Adipocyte (in vitro differentiated cells): ENCODE data around the gene GNAL.

Experiments
- DNase-seq: peaks from one replicate; pipeline ENCODE4 v3.0.0-alpha.2; 2015; ENCODE audit warnings: low read depth
- H3K27me3 ChIP-seq: replicated peaks from 2 replicates; pipeline ENCODE4 v1.7.0; 2013; ENCODE audit warnings: mild to moderate bottlenecking, low read length, moderate library complexity; ENCODE audit not compliant: control insufficient read depth, insufficient read depth
- H3K36me3 ChIP-seq: 2 replicates; pipeline ENCODE4 v1.7.0; 2013; ENCODE audit warnings: low read length, mild to moderate bottlenecking, moderate library complexity; ENCODE audit not compliant: control insufficient read depth, insufficient read depth, severe bottlenecking
- H3K4me1 ChIP-seq: 2 replicates; pipeline ENCODE4 v1.7.0; 2013; ENCODE audit warnings: mild to moderate bottlenecking, low read length, moderate library complexity; ENCODE audit not compliant: control insufficient read depth, insufficient read depth
- H3K4me3 ChIP-seq: 2 replicates; pipeline ENCODE4 v1.7.0; 2013; ENCODE audit warnings: mild to moderate bottlenecking, low read length, moderate library complexity
- H3K9ac ChIP-seq: 2 replicates; pipeline ENCODE4 v1.7.0; 2013; ENCODE audit warnings: mild to moderate bottlenecking, low read length, moderate library complexity
- H3K9me3 ChIP-seq: 2 replicates; pipeline ENCODE4 v1.7.0; 2013; ENCODE audit warnings: mild to moderate bottlenecking, low read length, moderate library complexity; ENCODE audit not compliant: control insufficient read depth

GNAL gene

DNA sequence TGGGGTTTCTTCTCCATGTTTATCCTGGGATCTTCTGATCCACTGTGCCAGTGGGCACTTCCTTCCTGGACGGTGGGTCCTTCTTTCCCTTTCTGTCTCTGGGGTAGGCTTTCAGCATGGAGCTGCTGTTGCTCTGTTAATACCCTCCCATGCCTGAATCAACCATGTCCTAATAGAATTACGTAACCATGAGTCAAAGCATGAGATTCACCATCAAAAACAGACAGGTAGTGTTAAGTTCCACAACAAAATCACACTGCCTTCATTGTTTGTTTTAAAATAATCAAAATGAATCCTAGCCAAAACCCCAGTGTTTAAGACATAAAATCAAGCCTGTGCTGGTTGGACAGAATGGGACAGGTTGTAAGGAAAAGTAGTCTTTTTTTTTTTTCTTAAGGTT lies 37.5 kb downstream of the GNAL start:
- no peak overlapping the region for H3K9ac ChIP-seq
- peaks cover 22% of the 10 kb centered on the region for H3K27me3 ChIP-seq

DNA sequence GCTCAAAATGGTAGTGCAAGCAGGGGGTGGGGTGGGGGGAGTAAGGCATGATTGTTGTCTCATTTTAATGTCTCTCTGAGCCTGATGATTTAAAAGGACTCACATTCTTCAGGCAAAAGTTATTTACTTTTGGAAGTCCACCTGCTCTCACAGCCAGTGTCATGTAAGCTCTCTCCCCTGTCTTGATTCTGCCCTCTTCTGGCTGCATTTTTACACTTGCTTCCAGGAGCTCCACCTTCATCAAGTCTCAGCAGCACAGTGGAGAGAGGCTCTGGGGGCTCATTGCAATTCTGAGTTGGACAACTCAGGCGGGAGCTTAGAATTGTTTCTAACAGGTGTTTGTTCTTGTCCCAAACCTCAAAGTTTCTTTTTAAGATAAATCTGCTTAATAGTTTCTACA lies 39.2 kb downstream of the GNAL start:
- Histone ChIP-seq H3K4me3 (no peak overlapping the region), H3K27me3 (peaks cover 36% of the 10 kb centered on the region)
- DNase-seq, result peak; percentile 9

More for the DNA sequence above, 37.5 kb downstream of the GNAL start:
- Histone ChIP-seq H3K4me1 (no peaks in the 10 kb centered on the region), H3K9me3 (no peaks in the 10 kb centered on the region), H3K4me3 (no peak overlapping the region), H3K36me3 (no peaks in the 10 kb centered on the region)
- no peak for DNase-seq

DNA sequence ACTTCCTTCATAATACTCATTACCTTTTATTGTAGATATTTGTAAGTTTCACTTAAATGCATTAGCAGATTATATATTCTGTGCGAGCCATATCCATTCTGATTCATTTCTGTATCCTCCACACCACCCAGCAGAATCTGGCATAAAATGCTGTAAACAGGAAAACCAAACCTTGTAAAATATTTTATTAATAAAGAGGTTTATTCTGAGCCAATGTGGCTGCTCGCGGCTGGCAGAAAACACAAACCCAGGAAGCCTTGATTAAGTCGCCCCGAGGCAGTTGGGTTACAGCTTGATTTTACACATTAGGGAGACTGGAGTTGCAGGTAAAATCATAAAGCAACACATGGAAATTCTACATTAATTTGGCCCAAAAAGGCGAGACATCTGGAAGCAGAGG lies 40.5 kb downstream of the GNAL start:
- Histone ChIP-seq H3K9me3 (no peaks in the 10 kb centered on the region), H3K4me1 (peaks cover 3% of the 10 kb centered on the region), H3K27me3 (peaks cover 42% of the 10 kb centered on the region), H3K4me3 (no peak overlapping the region), H3K36me3 (no peaks in the 10 kb centered on the region), H3K9ac (no peak overlapping the region)
- no peak for DNase-seq

More for the DNA sequence above, 39.2 kb downstream of the GNAL start:
- Histone ChIP-seq H3K9me3 (no peaks in the 10 kb centered on the region), H3K36me3 (no peaks in the 10 kb centered on the region), H3K9ac (no peak overlapping the region), H3K4me1 (peaks cover 2% of the 10 kb centered on the region)

DNA sequence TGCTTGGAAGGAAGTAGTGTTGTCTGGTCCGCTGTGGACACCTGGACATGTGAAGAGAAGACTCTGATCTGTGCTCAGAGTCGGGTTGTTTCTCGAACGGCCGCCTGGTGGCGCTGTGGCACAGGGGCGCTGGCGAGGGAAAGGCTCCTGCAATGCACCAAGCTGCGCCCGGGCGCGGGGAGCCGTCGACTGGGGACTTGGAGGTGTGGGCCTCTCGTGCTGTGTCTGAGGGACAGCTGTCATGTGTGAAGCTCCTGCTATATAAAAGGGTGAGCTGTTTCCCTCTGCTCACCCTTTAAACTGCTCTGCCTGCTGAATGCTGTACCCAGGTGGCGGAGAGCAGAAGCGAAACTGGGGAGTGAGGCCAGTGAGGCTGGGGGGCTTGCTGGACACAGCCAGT lies 44.0 kb downstream of the GNAL start:
- Histone ChIP-seq H3K4me3 (peak overlapping the region; percentile 62), H3K9ac (no peak overlapping the region), H3K36me3 (no peaks in the 10 kb centered on the region), H3K9me3 (no peaks in the 10 kb centered on the region), H3K4me1 (peaks cover 3% of the 10 kb centered on the region), H3K27me3 (peaks cover 44% of the 10 kb centered on the region)
- DNase-seq, result peak; percentile 88

DNA sequence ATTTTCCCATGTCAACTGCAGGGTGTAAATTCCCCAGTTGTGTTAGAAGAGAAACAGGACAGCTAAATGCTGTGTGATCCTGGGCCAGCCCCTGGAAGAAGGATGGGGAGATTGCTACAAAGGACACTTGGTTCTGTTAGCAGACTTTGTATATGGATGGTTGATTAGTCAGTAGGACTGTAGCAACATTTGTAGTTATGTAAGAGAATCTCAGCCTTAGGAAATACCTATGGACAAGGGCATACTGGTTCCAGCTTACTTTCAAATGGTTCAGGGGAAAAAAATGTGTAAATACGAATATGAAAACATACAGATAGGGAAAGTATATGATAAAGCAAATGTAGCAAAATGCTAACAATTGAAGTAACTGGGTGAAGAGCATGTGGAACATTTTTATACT lies 47.6 kb downstream of the GNAL start:
- Histone ChIP-seq H3K27me3 (peaks cover 29% of the 10 kb centered on the region), H3K9ac (no peak overlapping the region)

DNA sequence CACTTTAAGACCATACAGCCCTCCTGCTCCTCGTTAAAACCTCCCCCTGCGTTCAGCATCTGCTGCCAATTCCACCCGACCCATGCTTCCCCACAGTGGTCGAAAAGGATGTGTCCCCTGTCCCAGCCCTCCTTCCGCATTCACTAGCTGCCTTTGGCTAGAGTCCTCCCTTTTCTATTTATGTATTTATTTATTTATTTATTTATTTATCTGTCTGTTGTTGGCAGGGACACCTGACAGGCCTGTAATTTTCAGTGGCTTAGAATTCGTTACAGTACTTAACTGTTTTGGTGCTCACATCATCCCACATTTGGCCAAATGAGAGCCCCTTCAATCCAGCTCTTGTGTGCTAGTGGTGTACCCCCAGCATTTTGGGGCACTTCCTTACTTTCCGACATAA lies 50.8 kb downstream of the GNAL start:
- DNase-seq, result no peak
- H3K9me3 ChIP-seq, result no peaks in the 10 kb centered on the region

More for the DNA sequence above, 47.6 kb downstream of the GNAL start:
- peaks cover 3% of the 10 kb centered on the region for H3K4me1 ChIP-seq
- no peaks in the 10 kb centered on the region for H3K9me3 ChIP-seq
- no peak for DNase-seq
- H3K4me3 ChIP-seq, result no peak overlapping the region
- no peaks in the 10 kb centered on the region for H3K36me3 ChIP-seq

DNA sequence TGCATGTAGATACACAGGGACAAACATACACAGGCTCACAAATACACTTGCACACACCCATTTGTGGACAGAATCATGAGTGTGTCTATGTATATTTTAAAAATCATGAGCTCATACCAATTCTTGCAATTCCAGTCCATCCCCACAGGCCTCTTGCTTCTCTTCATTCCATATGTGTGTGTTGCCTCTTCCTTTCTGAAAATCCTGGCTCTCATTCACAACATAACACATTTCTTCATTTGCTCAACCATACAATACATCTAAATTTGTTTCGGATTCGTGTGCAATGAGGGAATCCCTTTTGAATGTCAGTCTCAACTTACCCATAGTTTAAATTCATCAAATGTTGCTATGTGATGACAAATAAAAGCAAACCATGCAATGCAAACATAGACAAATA lies 51.4 kb downstream of the GNAL start:
- Histone ChIP-seq H3K27me3 (peaks cover 10% of the 10 kb centered on the region), H3K4me1 (no peaks in the 10 kb centered on the region), H3K9me3 (no peaks in the 10 kb centered on the region), H3K36me3 (no peaks in the 10 kb centered on the region), H3K9ac (no peak overlapping the region), H3K4me3 (no peak overlapping the region)
- peak; percentile 13 for DNase-seq

More for the DNA sequence above, 50.8 kb downstream of the GNAL start:
- Histone ChIP-seq H3K27me3 (peaks cover 12% of the 10 kb centered on the region), H3K9ac (no peak overlapping the region), H3K4me3 (no peak overlapping the region), H3K4me1 (no peaks in the 10 kb centered on the region), H3K36me3 (no peaks in the 10 kb centered on the region)

DNA sequence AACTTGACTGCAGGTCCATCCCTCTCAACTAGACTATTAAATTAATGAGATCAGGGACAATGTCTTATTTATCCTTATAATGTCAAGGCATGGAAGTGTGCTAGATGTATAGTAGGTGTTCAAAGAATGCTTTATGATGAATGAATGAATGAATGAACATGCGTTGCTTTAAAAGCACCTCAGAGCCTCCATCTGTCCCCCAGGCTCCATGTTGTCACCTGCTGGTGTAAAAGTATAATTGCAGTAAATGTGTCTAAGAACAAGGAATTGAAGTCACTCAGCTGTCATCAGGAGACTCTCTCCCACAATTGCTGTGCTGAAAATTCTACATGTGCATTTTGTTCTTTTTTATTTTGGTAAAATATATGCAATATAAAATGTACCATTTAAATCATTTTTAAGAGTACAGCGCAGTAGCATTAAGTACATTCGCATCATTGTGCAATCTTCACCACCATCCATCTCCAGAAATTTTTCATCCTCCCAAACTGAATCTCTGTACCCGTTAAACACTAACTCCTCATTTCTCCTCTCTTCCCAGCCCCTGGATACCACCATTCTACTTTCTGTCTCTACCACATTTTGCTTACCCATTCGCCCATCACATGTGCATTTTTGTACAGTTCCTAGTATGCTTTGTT lies 52.6 kb downstream of the GNAL start:
- Histone ChIP-seq H3K9me3 (no peaks in the 10 kb centered on the region), H3K36me3 (no peaks in the 10 kb centered on the region), H3K27me3 (peaks cover 10% of the 10 kb centered on the region), H3K9ac (no peak overlapping the region), H3K4me3 (no peak overlapping the region), H3K4me1 (no peaks in the 10 kb centered on the region)
- DNase-seq, result no peak

DNA sequence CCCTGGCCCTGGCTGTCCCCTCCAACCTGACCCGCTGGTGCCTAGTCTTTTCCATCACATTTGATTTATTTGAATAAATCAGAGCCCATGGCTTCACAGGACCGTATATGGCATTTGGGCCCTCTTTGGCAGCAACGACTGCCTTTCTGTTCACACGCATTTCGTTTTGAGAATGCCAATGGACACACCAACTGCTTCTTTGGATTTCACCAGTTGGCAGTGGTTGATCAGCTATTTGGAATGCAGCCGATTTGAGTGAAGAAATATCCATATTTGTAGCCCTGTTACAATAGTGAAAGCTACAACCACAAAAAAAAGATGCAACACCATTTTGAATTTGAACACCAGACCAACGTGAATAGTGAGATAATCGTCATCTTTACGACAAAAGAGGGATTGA lies 56.5 kb downstream of the GNAL start:
- Histone ChIP-seq H3K27me3 (peaks cover 27% of the 10 kb centered on the region), H3K4me1 (no peaks in the 10 kb centered on the region), H3K36me3 (no peaks in the 10 kb centered on the region), H3K9ac (no peak overlapping the region), H3K9me3 (no peaks in the 10 kb centered on the region), H3K4me3 (no peak overlapping the region)
- DNase-seq, result no peak

DNA sequence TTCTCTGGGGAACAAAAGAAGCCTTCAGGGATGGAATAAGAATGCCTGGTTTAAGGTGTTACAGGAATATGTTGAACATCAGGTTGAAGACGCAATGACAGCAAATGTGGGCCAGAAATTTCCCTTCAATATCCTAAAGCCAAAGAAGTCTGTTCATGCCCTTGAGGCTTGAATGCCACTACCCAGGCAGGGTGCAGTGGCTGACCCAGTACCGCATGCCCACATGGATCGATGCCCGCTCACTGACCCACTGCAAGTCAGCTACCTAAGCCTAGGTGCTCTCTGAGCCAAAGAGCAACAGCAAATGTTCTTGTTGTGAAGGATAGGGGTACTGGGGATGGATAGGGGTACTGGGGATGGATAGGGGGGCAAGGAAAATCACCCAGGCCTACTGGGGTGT lies 58.2 kb downstream of the GNAL start:
- Histone ChIP-seq H3K4me3 (no peak overlapping the region), H3K4me1 (no peaks in the 10 kb centered on the region), H3K9ac (no peak overlapping the region), H3K9me3 (no peaks in the 10 kb centered on the region), H3K36me3 (no peaks in the 10 kb centered on the region), H3K27me3 (peaks cover 27% of the 10 kb centered on the region)
- no peak for DNase-seq

DNA sequence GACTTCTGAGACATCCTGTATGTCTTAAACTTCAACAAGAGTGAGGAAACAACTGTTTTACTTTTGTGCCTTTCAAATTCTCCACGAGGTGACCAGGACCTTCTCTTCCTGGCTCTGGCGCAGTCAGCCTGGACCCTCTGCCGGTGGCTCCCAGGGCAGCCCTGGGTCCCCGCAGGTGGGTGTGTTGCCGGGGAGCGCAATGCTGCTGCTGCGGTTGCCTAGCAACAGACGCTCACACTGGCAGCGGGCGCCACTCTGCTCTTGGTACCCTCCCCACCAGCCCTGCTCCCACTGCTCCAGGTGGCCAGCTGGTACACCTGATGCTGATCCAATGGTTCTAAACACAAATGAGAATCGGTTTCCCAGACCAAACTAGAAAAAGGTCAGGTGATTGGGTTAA lies 58.7 kb downstream of the GNAL start:
- Histone ChIP-seq H3K4me3 (no peak overlapping the region), H3K9ac (no peak overlapping the region), H3K36me3 (no peaks in the 10 kb centered on the region), H3K9me3 (no peaks in the 10 kb centered on the region), H3K27me3 (peaks cover 23% of the 10 kb centered on the region), H3K4me1 (no peaks in the 10 kb centered on the region)
- no peak for DNase-seq

DNA sequence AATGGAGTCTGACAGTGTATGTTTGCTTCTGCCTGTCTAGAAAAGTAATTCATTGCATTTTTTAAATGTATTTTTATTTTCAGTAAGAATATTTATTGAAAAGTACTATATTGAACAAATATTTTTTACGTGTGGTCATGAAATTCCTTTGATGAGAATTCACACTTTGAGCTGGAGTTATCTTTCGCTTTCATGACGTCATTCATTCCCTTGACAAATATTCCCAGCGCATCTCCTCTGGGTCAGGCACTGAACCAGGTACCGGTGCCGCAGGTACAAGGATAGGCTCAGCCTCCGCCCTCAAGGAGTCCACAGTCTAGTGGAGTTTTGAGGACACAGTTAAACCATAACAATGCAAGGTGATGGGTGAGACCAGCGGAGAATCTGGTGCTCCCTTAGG lies 60.2 kb downstream of the GNAL start:
- Histone ChIP-seq H3K4me1 (no peaks in the 10 kb centered on the region), H3K36me3 (no peaks in the 10 kb centered on the region), H3K4me3 (no peak overlapping the region), H3K9ac (no peak overlapping the region), H3K9me3 (no peaks in the 10 kb centered on the region), H3K27me3 (peaks cover 18% of the 10 kb centered on the region)
- no peak for DNase-seq
